ENCODE results near the gene GARIN5B. TPM values are rescaled to one million over a fixed set of nuclear protein-coding genes. Genes with fewer than 3 reads are reported as not detected.
"Not testable (repeated sequence)": the region's sequence is repeated elsewhere in the genome, so short reads cannot be mapped to it uniquely, and the experiment has no call there.

GARIN5B gene
- total RNA-seq, 1 experiment from 2014 or later = not detected

DNA sequence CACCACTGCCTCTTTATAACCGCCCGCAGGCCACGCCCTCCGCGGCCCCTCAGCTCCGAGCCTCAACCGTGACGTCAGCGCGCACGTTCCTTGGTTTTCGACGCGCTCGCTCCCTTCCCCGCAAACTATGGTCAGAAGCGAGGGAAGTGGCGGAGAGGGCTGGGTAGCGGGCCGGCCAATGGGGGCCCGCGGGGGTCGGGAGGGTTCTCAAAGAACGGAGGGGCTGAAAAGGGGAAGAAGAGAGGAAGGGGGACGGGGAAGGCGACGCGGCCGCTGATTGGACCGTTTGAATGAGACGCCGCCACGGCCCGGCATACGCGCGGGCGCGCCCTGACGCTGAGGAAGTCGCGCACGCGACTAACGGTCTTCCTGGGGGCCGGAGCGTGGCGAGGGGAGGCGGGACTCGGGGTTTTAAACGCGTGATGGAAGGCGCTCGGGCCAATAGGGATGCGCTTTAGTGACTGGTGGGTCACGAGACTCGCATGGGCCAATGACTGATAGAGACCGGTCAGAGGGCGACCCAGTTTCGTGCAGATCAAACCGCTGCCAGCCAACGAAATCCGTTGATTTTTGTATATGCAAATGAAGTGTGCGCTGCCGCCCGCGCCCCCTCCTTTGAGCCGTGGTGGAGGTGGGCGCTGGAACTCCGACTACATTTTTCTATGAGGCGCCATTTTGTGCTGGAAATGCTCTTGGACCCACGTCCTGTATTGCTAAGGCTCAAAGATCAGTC, 44.9 kb upstream of the GARIN5B start:
- peak; percentile 100 for DNase-seq (ENCODE audit: unreplicated experiment)
- Mint-ChIP-seq H3K27ac (ENCODE audit: low read depth, unreplicated experiment) (peak overlapping the region; percentile 99), H3K4me3 (ENCODE audit: unreplicated experiment) (peak overlapping the region; percentile 94), H3K27me3 (ENCODE audit: insufficient read depth, unreplicated experiment) (no peaks in the 10 kb centered on the region), H3K36me3 (ENCODE audit: insufficient read depth, unreplicated experiment) (peaks cover 51% of the 10 kb centered on the region), H3K4me1 (ENCODE audit: insufficient read depth, unreplicated experiment) (peaks cover 21% of the 10 kb centered on the region), H3K9me3 (ENCODE audit: unreplicated experiment) (no peaks in the 10 kb centered on the region)
- ChIA-PET POLR2A (interaction anchor here (0.6 to 6.1 kb wide), 26 partner anchors 9 to 1289 kb away, joined by 3 to 57 read pairs (median 4); partner anchors contain the start of genes HSPBP1, KMT5C, PPP6R1 and RPL28), CTCF (interaction anchor here (0.6 to 2.3 kb wide), 4 partner anchors 10 to 167 kb away, joined by 3 to 12 read pairs (median 5); no protein-coding TSS in a partner anchor)
- TF ChIP-seq, protein P1, sequence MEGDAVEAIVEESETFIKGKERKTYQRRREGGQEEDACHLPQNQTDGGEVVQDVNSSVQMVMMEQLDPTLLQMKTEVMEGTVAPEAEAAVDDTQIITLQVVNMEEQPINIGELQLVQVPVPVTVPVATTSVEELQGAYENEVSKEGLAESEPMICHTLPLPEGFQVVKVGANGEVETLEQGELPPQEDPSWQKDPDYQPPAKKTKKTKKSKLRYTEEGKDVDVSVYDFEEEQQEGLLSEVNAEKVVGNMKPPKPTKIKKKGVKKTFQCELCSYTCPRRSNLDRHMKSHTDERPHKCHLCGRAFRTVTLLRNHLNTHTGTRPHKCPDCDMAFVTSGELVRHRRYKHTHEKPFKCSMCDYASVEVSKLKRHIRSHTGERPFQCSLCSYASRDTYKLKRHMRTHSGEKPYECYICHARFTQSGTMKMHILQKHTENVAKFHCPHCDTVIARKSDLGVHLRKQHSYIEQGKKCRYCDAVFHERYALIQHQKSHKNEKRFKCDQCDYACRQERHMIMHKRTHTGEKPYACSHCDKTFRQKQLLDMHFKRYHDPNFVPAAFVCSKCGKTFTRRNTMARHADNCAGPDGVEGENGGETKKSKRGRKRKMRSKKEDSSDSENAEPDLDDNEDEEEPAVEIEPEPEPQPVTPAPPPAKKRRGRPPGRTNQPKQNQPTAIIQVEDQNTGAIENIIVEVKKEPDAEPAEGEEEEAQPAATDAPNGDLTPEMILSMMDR (IDR thresholded peaks at IDR 0.05; ENCODE audit: unreplicated experiment) = no peak
- intact Hi-C loops (cut with micrococcal nuclease) = no loop called here
- no TSS peak for BruUV-seq (replicated peaks)

DNA sequence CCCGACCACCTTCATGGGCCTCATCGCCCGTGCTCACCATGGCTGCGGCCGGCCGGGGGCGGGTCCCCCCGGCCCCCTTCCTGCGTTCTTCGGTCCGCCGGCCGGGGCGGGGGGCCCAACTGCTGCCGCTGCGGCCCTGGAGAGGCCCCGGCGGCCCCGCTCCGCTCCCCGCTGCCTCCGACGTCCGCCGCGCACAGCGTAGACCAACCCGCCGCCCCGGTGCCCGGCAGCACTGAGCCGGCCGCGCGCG, 44.4 kb upstream of the GARIN5B start, which contains the start of gene UBE2S:
Gene UBE2S (minus strand): TSS at position 239 of the 250 bp plus-strand sequence. CDS start 199 bp downstream, at position 40.
- ChIA-PET POLR2A (interaction anchor here (0.6 to 6.1 kb wide), 25 partner anchors 8 to 1289 kb away, joined by 3 to 57 read pairs (median 4); partner anchors contain the start of genes DNAAF3, HSPBP1, KMT5C and PPP6R1), CTCF (interaction anchor here (0.6 kb wide), 1 partner anchor 114 kb away, joined by 3 read pairs; no protein-coding TSS in a partner anchor)
- Mint-ChIP-seq H3K27ac (ENCODE audit: low read depth, unreplicated experiment) (peak within 1 kb of the TSS; percentile 99), H3K4me1 (ENCODE audit: insufficient read depth, unreplicated experiment) (peaks cover 21% of the 10 kb centered on the region), H3K36me3 (ENCODE audit: insufficient read depth, unreplicated experiment) (peaks cover 56% of the 10 kb centered on the region), H3K4me3 (ENCODE audit: unreplicated experiment) (peak within 1 kb of the TSS; percentile 94)
- DNase-seq (ENCODE audit: unreplicated experiment); H3K9me3 Mint-ChIP-seq (ENCODE audit: unreplicated experiment); intact Hi-C loops (cut with micrococcal nuclease); H3K27me3 Mint-ChIP-seq (ENCODE audit: insufficient read depth, unreplicated experiment); BruUV-seq (replicated peaks): not testable (repeated sequence)

DNA sequence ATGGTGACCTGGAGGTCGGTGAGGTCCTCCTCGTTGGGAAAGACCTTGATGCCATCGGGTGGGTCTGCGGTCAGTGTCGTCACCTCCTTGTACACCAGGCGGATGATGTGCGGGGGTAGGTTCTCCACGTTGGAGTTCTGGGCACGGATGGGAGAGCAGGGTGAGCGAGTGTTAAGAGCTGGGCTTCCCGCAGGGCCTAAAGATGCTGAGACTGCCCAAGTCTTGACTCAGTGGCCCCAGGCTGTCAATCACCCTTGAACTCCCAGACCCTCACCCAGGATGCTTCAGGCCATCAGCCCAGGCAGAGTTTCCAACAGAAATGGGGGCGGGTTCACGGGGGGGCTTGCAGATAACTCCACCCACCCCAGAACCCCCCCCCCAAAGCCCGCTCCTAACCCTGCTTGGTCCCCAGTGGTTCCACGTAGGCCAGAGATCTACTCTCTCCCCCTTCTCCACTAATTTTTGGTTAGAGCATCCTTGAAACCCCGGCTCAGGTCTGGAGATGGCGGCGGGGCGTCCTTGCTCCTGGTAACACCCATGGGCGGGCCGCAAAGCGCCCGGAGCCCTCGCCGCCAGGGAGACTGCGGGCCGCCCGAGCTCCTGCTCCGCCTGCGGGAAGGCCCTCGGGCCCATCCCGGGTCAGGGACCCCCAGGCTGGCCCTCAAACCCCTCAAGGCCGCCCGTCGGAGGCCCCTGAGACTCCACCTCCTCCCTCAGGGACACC, 43.9 kb upstream of the GARIN5B start:
- TF ChIP-seq, protein P1 (IDR thresholded peaks at IDR 0.05; ENCODE audit: unreplicated experiment) = no peak
- ChIA-PET POLR2A (interaction anchor here (0.6 to 6.1 kb wide), 27 partner anchors 8 to 1288 kb away, joined by 3 to 57 read pairs (median 4); partner anchors contain the start of genes DNAAF3, HSPBP1, KMT5C and PPP6R1), CTCF (interaction anchor here (0.6 to 1.9 kb wide), 3 partner anchors 114 to 265 kb away, joined by 3 to 9 read pairs (median 5); no protein-coding TSS in a partner anchor)
- Mint-ChIP-seq H3K36me3 (ENCODE audit: insufficient read depth, unreplicated experiment) (peaks cover 61% of the 10 kb centered on the region), H3K9me3 (ENCODE audit: unreplicated experiment) (no peaks in the 10 kb centered on the region), H3K27ac (ENCODE audit: low read depth, unreplicated experiment) (peak overlapping the region; percentile 99), H3K4me3 (ENCODE audit: unreplicated experiment) (peak overlapping the region; percentile 94), H3K4me1 (ENCODE audit: insufficient read depth, unreplicated experiment) (peaks cover 21% of the 10 kb centered on the region), H3K27me3 (ENCODE audit: insufficient read depth, unreplicated experiment) (no peaks in the 10 kb centered on the region)
- no peak for DNase-seq (ENCODE audit: unreplicated experiment)
- BruUV-seq (replicated peaks) = TSS peak; percentile 60
- intact Hi-C loops (cut with micrococcal nuclease) = no loop called here

DNA sequence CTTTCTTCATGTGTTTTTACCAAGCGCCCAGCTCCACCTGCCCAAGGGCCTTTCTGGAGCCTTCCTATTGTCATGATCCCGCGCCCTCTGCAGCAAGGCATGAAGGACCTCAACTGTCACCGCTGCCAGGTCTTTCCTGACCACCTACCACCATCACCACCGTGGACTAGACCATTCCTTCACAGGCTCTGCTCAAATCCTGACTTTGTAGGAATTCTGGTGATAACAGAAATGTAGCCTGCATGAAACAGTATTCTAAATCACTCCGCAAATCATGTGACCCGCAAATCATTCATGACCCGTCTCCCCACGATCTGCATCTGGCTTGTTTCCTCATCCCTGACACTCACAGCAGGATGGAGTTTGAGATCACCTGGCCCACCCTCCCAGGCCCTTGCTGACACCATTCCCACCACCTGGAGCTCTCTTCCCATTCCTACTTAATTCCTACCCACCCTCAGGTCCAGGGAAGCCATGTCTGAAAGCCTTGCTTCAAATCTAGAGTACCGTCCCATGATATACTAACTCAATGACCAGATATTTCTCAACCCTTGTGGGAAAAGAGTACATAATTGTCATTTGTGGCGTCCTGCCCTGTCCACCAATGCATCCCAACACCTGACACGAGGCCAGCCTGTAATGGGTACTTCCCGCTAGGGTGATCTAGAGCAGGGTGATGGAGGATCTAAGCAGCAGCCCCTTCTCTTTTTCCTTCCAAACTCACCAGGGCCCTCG, 43.2 kb upstream of the GARIN5B start:
- peak overlapping the region; percentile 94 for H3K4me3 Mint-ChIP-seq (ENCODE audit: unreplicated experiment)

More for the DNA sequence above, 43.2 kb upstream of the GARIN5B start:
- CTCF ChIA-PET = interaction anchor here (1.1 to 1.9 kb wide), 3 partner anchors 61 to 265 kb away, joined by 5 read pairs; no protein-coding TSS in a partner anchor
- TF ChIP-seq, protein P1 (IDR thresholded peaks at IDR 0.05; ENCODE audit: unreplicated experiment) = no peak
- H3K36me3 Mint-ChIP-seq (ENCODE audit: insufficient read depth, unreplicated experiment) = peaks cover 66% of the 10 kb centered on the region
- intact Hi-C loops (cut with micrococcal nuclease) = no loop called here
- DNase-seq (ENCODE audit: unreplicated experiment) = no peak
- no TSS peak for BruUV-seq (replicated peaks)
- H3K4me1 Mint-ChIP-seq (ENCODE audit: insufficient read depth, unreplicated experiment) = peaks cover 21% of the 10 kb centered on the region
- H3K27me3 Mint-ChIP-seq (ENCODE audit: insufficient read depth, unreplicated experiment) = no peaks in the 10 kb centered on the region
- no peaks in the 10 kb centered on the region for H3K9me3 Mint-ChIP-seq (ENCODE audit: unreplicated experiment)
- H3K27ac Mint-ChIP-seq (ENCODE audit: low read depth, unreplicated experiment) = peak overlapping the region; percentile 99
- POLR2A ChIA-PET = interaction anchor here (0.7 to 6.1 kb wide), 10 partner anchors 12 to 266 kb away, joined by 3 to 57 read pairs (median 9); partner anchors contain the start of genes KMT5C, PPP6R1, RPL28 and TMEM238
